K562 (cell line): ENCODE data around the gene PKLR. TPM values are rescaled to one million over a fixed set of nuclear protein-coding genes. Genes with fewer than 3 reads are reported as not detected.

Source experiments
- CBX3 ChIP-seq, 2 experiments: IDR thresholded peaks; 1 replicate in 1 of 2; 2 replicates in 1 of 2; pipeline ENCODE4 v1.6.1; 2012; ENCODE audit warnings: inconsistent platforms in 2 of 2, low read length in 2 of 2, borderline replicate concordance in 1 of 2, control low read depth in 1 of 2
- CXXC5 ChIP-seq: fragments of 250-450 bp; sonication (Bioruptor Pico); IDR thresholded peaks from 2 replicates; pipeline ENCODE4 v1.8.0; 2022; ENCODE audit warnings: inconsistent platforms, mild to moderate bottlenecking, moderate library complexity
- ESRRA ChIP-seq: fragments of 450-650 bp; IDR thresholded peaks from 2 replicates; pipeline ENCODE4 v1.6.1; 2014; ENCODE audit warnings: low read depth, mild to moderate bottlenecking, moderate library complexity, borderline replicate concordance
- GABPB1 ChIP-seq: sonication (generic); formaldehyde crosslinking; IDR thresholded peaks from 2 replicates; pipeline ENCODE4 v1.8.0; 2022; ENCODE audit warnings: mild to moderate bottlenecking, missing genetic modification reagents
- HES1 ChIP-seq: fragments of 450-650 bp; IDR thresholded peaks from 2 replicates; pipeline ENCODE4 v1.6.1; 2016; ENCODE audit warnings: low read depth, mild to moderate bottlenecking, moderate library complexity
- HMGN3 ChIP-seq: IDR thresholded peaks from 2 replicates; pipeline ENCODE4 v1.6.1; 2011; ENCODE audit warnings: borderline replicate concordance, low read depth, mild to moderate bottlenecking, mixed read lengths, low read length; ENCODE audit not compliant: insufficient read length; ENCODE audit errors: extremely low read depth
- NR2C1 ChIP-seq, 2 experiments: fragments of 450-650 bp; IDR thresholded peaks; 2 replicates each; pipeline ENCODE4 v1.6.1; 2017; ENCODE audit warnings: mild to moderate bottlenecking in 2 of 2, antibody characterized with exemption in 1 of 2, inconsistent platforms in 1 of 2, missing compliant biosample characterization in 1 of 2, missing genetic modification characterization in 1 of 2
- NRF1 ChIP-seq, 2 experiments: fragments of 450-650 bp; IDR thresholded peaks in 1 of 2; conservative IDR thresholded peaks in 1 of 2; 2 replicates each; pipeline ENCODE4 v1.6.1; 2014; ENCODE audit warnings: mild to moderate bottlenecking in 2 of 2
- SPI1 ChIP-seq: IDR thresholded peaks from 2 replicates; pipeline ENCODE4 v1.6.1; 2011; ENCODE audit warnings: low read depth, low read length, control low read depth, borderline replicate concordance
- SREBF1 ChIP-seq: fragments of 150-350 bp; IDR thresholded peaks from 2 replicates; pipeline ENCODE4 v1.6.1; 2014; ENCODE audit warnings: antibody characterized with exemption, low read depth, low read length, borderline replicate concordance
- TAF1 ChIP-seq: IDR thresholded peaks from 2 replicates; pipeline ENCODE4 v1.6.1; 2011; ENCODE audit warnings: mild to moderate bottlenecking, low read length, moderate library complexity; ENCODE audit not compliant: insufficient read depth, control insufficient read depth, severe bottlenecking; ENCODE audit errors: extremely low read depth
- TARDBP ChIP-seq: fragments of 450-650 bp; IDR thresholded peaks from 2 replicates; pipeline ENCODE4 v1.6.1; 2016
- THRA ChIP-seq: fragments of 450-650 bp; IDR thresholded peaks from 2 replicates; pipeline ENCODE4 v1.6.1; 2017; ENCODE audit warnings: mild to moderate bottlenecking, moderate library complexity
- ZNF324 ChIP-seq: fragments of 250-450 bp; sonication (Bioruptor Pico); IDR thresholded peaks from 2 replicates; pipeline ENCODE4 v1.4.0; 2020; ENCODE audit warnings: mild to moderate bottlenecking
- ZNF449 ChIP-seq: fragments of 250-450 bp; sonication (Bioruptor Pico); IDR thresholded peaks from 2 replicates; pipeline ENCODE4 v1.8.0; 2022; ENCODE audit warnings: moderate library complexity, mild to moderate bottlenecking, inconsistent platforms
- polyA plus RNA-seq, 8 experiments: library from polyadenylated mRNA; depleted of rRNA in 4 of 8; stranded (reverse) in 5 of 8; unstranded in 3 of 8; fragments of >200 nt; fragmentation: Nextera tagmentation in 2 of 8; fragmentation: Illumina TruSeq in 1 of 8; extraction: Ambion mirVana in 2 of 8; extraction: Trizol in 1 of 8; gene quantifications; 2 replicates each; pipeline versions ENCODE4 v1.2.1 to v1.2.3, GENCODE V29; 2011 to 2014; ENCODE audit warnings: inconsistent platforms in 1 of 8, missing spikeins in 1 of 8
- total RNA-seq, 7 experiments: library from RNA; depleted of rRNA in 6 of 7; stranded (reverse); fragments of >200 nt in 6 of 7; fragmentation: Illumina TruSeq in 2 of 7; extraction: Trizol in 2 of 7; gene quantifications; 2 replicates each; pipeline versions ENCODE4 v1.2.1 to v1.2.3, GENCODE V29; 2011 to 2021; ENCODE audit warnings: low replicate concordance in 1 of 7
- TF ChIP-seq, protein P1 (sequence below): fragments of 250-450 bp; sonication (Bioruptor Pico); IDR thresholded peaks from 2 replicates; pipeline ENCODE4 v1.5.0; 2020; ENCODE audit warnings: mild to moderate bottlenecking
- TF ChIP-seq, protein P2 (sequence below): sonication (generic); formaldehyde crosslinking; IDR thresholded peaks from 2 replicates; pipeline ENCODE4 v1.8.0; 2022; ENCODE audit warnings: mild to moderate bottlenecking, low read depth, missing genetic modification reagents
- TF ChIP-seq, protein P3 (sequence below): conservative IDR thresholded peaks from 2 replicates; pipeline ENCODE4 v1.6.1; 2011; ENCODE audit warnings: low read depth, mild to moderate bottlenecking, low read length; ENCODE audit not compliant: control insufficient read depth

PKLR gene
- total and polyA plus RNA-seq, 9 of the 15 experiments (the other 6 are each of a cell fraction or from before 2014, with no cell fraction given) = 10.7 to 78.4 (median 38.2) TPM

- TF ChIP-seq, protein P1, sequence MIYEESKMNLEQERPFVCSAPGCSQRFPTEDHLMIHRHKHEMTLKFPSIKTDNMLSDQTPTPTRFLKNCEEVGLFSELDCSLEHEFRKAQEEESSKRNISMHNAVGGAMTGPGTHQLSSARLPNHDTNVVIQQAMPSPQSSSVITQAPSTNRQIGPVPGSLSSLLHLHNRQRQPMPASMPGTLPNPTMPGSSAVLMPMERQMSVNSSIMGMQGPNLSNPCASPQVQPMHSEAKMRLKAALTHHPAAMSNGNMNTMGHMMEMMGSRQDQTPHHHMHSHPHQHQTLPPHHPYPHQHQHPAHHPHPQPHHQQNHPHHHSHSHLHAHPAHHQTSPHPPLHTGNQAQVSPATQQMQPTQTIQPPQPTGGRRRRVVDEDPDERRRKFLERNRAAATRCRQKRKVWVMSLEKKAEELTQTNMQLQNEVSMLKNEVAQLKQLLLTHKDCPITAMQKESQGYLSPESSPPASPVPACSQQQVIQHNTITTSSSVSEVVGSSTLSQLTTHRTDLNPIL (CRISPR knock-in tag) = no peak
- TF ChIP-seq TARDBP = peak; percentile 18; the same call in 1 of the 2 replicates
- no peak; a peak in 1 of 3 replicates for TF ChIP-seq CBX3 (IDR thresholded peaks at IDR 0.05; ENCODE audit: borderline replicate concordance in 1 of 2, low read length in 2 of 2)
- TF ChIP-seq GABPB1 = peak; percentile 73; the same call in 1 of the 2 replicates
- no peak for TF ChIP-seq NR2C1 (IDR thresholded peaks at IDR 0.05)
- peak; percentile 72 for TF ChIP-seq NR2C1 (tag; IDR thresholded peaks at IDR 0.05)
- no peak for TF ChIP-seq ZNF449
- TF ChIP-seq SREBF1 = peak; percentile 66; the same call in 1 of the 2 replicates
- no peak for TF ChIP-seq SPI1
- TF ChIP-seq ZNF324 (CRISPR knock-in tag) = no peak
- TF ChIP-seq HES1 = no peak
- TF ChIP-seq, protein P2, sequence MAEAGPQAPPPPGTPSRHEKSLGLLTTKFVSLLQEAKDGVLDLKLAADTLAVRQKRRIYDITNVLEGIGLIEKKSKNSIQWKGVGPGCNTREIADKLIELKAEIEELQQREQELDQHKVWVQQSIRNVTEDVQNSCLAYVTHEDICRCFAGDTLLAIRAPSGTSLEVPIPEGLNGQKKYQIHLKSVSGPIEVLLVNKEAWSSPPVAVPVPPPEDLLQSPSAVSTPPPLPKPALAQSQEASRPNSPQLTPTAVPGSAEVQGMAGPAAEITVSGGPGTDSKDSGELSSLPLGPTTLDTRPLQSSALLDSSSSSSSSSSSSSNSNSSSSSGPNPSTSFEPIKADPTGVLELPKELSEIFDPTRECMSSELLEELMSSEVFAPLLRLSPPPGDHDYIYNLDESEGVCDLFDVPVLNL = no peak
- peak; percentile 56 for TF ChIP-seq TAF1
- no peak for TF ChIP-seq THRA
- peak; percentile 89 for TF ChIP-seq HMGN3
- peak; percentile 37; the same call in 1 of the 2 replicates for TF ChIP-seq ESRRA
- TF ChIP-seq NRF1 (conservative IDR thresholded peaks at IDR 0.05 in 1 of 2, IDR thresholded peaks at IDR 0.05 in 1 of 2) = peak; percentile 53 to 56
- TF ChIP-seq, protein P3, sequence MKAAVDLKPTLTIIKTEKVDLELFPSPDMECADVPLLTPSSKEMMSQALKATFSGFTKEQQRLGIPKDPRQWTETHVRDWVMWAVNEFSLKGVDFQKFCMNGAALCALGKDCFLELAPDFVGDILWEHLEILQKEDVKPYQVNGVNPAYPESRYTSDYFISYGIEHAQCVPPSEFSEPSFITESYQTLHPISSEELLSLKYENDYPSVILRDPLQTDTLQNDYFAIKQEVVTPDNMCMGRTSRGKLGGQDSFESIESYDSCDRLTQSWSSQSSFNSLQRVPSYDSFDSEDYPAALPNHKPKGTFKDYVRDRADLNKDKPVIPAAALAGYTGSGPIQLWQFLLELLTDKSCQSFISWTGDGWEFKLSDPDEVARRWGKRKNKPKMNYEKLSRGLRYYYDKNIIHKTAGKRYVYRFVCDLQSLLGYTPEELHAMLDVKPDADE = peak; percentile 96
- peak; percentile 84 for TF ChIP-seq CXXC5 (CRISPR knock-in tag)
Measured at GRCh38 chr1:155255243-155256007, 45.8 kb downstream of the PKLR start, which contains the start of gene ENTREP3 (continued).
